DND-41 (cell line): ENCODE data around the gene AMPD1.

Experiments
- EZH2 ChIP-seq: IDR thresholded peaks from 3 replicates; pipeline ENCODE4 v1.6.1; 2012; ENCODE audit warnings: borderline replicate concordance, low read depth, mild to moderate bottlenecking, moderate library complexity, low read length, inconsistent platforms; ENCODE audit not compliant: severe bottlenecking
- TF ChIP-seq, protein P1 (sequence below): IDR thresholded peaks from 2 replicates; pipeline ENCODE4 v1.5.1; 2012; ENCODE audit warnings: borderline replicate concordance, low read length, moderate library complexity, mild to moderate bottlenecking; ENCODE audit not compliant: poor library complexity, severe bottlenecking; ENCODE audit errors: extremely low read depth

DNA sequence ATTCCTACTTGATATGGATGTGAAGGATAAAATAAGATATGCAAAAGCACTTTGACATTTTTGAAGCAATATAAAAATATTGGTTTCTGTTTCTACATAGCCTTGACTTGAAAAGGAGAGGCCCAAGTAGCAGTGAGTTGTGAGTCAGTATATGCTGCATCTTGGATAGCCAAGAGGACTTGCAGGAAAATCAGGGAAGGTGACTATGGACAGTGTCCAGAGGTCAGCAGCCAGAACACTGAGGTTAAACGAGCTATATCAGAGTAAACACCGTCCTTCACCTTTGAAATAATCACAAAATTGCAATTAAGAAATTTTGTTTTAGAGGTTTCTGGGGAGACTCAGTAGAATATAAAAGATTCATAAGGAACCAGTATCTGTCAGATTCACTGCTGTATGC is 6.6 kb upstream of the AMPD1 start:
- TF ChIP-seq, protein P1, sequence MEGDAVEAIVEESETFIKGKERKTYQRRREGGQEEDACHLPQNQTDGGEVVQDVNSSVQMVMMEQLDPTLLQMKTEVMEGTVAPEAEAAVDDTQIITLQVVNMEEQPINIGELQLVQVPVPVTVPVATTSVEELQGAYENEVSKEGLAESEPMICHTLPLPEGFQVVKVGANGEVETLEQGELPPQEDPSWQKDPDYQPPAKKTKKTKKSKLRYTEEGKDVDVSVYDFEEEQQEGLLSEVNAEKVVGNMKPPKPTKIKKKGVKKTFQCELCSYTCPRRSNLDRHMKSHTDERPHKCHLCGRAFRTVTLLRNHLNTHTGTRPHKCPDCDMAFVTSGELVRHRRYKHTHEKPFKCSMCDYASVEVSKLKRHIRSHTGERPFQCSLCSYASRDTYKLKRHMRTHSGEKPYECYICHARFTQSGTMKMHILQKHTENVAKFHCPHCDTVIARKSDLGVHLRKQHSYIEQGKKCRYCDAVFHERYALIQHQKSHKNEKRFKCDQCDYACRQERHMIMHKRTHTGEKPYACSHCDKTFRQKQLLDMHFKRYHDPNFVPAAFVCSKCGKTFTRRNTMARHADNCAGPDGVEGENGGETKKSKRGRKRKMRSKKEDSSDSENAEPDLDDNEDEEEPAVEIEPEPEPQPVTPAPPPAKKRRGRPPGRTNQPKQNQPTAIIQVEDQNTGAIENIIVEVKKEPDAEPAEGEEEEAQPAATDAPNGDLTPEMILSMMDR: no peak
- no peak for TF ChIP-seq EZH2
